Breast epithelium (tissue), 3 donors: ENCODE measurements around the gene CD7.

Experiments
- POLR2A ChIP-seq: fragments of 450-650 bp; IDR thresholded peaks from one replicate; pipeline ENCODE4 v1.6.1; 2016; ENCODE audit warnings: antibody characterized with exemption, mild to moderate bottlenecking, moderate library complexity
- POLR2AphosphoS5 ChIP-seq, 3 donors: sonication (generic); formaldehyde crosslinking; IDR thresholded peaks; one replicate each; pipeline ENCODE4 v1.6.1; 2017; ENCODE audit warnings: antibody characterized with exemption in 3 of 3
- TF ChIP-seq, protein P1 (sequence below), 3 donors: fragments of 450-650 bp; IDR thresholded peaks; one replicate each; pipeline ENCODE4 v1.5.1; 2016 to 2017; ENCODE audit warnings: antibody characterized with exemption in 3 of 3, mild to moderate bottlenecking in 3 of 3, moderate library complexity in 3 of 3

DNA sequence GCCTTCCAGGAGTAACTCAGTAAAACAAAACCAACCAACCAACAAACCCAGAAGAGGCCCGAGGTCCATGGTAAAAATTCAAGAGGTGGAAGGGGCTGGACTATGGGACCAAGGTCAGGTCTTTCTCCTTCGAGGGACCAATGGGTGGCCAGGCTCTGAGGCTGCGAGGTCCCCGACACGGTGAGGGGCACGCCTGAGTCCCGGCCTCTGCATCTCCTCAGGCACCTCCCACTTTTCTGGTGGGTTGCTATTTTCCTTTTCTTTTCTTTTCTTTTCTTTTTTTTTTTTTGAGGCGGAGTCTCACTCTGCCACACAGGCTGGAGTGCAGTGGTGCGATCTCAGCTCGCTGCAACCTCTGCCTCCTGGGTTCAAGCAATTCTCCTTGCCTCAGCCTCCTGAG is 18.0 kb downstream of the CD7 start:
- TF ChIP-seq, protein P1, sequence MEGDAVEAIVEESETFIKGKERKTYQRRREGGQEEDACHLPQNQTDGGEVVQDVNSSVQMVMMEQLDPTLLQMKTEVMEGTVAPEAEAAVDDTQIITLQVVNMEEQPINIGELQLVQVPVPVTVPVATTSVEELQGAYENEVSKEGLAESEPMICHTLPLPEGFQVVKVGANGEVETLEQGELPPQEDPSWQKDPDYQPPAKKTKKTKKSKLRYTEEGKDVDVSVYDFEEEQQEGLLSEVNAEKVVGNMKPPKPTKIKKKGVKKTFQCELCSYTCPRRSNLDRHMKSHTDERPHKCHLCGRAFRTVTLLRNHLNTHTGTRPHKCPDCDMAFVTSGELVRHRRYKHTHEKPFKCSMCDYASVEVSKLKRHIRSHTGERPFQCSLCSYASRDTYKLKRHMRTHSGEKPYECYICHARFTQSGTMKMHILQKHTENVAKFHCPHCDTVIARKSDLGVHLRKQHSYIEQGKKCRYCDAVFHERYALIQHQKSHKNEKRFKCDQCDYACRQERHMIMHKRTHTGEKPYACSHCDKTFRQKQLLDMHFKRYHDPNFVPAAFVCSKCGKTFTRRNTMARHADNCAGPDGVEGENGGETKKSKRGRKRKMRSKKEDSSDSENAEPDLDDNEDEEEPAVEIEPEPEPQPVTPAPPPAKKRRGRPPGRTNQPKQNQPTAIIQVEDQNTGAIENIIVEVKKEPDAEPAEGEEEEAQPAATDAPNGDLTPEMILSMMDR (IDR thresholded peaks at IDR 0.05): no peak
- TF ChIP-seq POLR2AphosphoS5 (IDR thresholded peaks at IDR 0.05) (no peak), POLR2A (no peak)
